ENCODE results near the gene MTMR2. TPM values are rescaled to one million over a fixed set of nuclear protein-coding genes. Genes with fewer than 3 reads are reported as not detected.
A peak's percentile ranks its signal among the peaks of the same experiment; 100 is the strongest.

The MTMR2 gene
- total and polyA plus RNA-seq, 4 donors, result 11.6 to 53.7 (median 24.4) TPM

DNA sequence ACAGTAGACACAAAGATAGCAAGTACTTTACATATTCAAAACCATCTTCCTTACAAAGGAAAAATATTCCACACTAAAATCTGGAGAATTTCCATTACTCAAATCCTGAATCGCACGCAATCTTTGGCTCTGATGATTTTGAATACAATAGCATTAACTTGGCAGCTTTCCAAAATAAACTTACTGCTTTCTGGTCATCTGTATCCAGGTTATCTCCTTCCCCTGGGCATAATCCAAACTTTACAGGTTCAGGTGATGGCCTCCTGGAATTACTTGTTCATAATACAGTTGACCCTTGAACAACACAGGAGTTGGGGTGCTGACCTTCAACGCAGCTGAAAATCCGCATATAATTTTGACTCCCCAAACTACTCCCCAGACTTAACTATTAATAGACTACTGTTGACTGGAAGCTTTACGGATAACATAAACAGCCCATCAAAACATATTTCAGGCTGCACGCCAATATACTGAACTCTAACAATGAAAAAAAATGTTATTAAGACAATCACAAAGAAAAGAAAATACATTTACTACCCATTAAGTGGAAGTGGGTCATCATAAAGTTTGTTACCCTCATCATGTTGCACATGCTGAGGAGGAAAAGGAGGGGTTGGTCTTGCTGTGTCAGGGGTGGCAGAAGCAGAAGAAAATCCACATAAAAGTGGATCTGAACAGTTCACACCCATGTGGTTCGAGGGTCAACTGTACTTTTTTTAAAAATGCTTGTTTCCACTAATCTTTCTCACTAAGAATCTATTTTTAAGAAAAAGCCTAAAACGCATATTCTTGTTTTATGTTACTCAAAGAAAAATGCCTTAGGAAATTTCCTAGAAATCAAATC lies 6.5 kb downstream of the MTMR2 start:
- WGBS, 2 donors, result 59 to 70% methylated on average over 8 of the region's 8 CpGs
- H3K4me1 ChIP-seq (ENCODE audit: control insufficient read depth in 5 of 5, insufficient read depth in 5 of 5, low read length in 5 of 5), result peaks cover 0 to 40% (median 7%) of the 10 kb centered on the region in 5 donors
- H3K9me3 ChIP-seq (ENCODE audit: control insufficient read depth in 4 of 4, insufficient read depth in 3 of 4, low read length in 3 of 4), result no peaks in the 10 kb centered on the region
- H3K27me3 ChIP-seq (ENCODE audit: control insufficient read depth in 3 of 3, insufficient read depth in 3 of 3, low read length in 2 of 3), result no peaks in the 10 kb centered on the region
- TF ChIP-seq, protein P1, sequence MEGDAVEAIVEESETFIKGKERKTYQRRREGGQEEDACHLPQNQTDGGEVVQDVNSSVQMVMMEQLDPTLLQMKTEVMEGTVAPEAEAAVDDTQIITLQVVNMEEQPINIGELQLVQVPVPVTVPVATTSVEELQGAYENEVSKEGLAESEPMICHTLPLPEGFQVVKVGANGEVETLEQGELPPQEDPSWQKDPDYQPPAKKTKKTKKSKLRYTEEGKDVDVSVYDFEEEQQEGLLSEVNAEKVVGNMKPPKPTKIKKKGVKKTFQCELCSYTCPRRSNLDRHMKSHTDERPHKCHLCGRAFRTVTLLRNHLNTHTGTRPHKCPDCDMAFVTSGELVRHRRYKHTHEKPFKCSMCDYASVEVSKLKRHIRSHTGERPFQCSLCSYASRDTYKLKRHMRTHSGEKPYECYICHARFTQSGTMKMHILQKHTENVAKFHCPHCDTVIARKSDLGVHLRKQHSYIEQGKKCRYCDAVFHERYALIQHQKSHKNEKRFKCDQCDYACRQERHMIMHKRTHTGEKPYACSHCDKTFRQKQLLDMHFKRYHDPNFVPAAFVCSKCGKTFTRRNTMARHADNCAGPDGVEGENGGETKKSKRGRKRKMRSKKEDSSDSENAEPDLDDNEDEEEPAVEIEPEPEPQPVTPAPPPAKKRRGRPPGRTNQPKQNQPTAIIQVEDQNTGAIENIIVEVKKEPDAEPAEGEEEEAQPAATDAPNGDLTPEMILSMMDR (IDR thresholded peaks at IDR 0.05; ENCODE audit: control extremely low read depth, extremely low read depth), result no peak
- ATAC-seq (ENCODE audit: insufficient read depth, low FRiP score), result no peak
- no peaks in the 10 kb centered on the region for H3K36me3 ChIP-seq (ENCODE audit: control insufficient read depth in 4 of 4, insufficient read depth in 4 of 4, low read length in 4 of 4)
- H3K4me3 ChIP-seq, result no peak overlapping the region
- peak; percentile 14 to 75 (median 71) for DNase-seq
- H3K27ac ChIP-seq (ENCODE audit: low read depth in 1 of 2, low read length in 1 of 2), result peak overlapping the region in 1 of 2 donors; percentile 53
- H3K9ac ChIP-seq (ENCODE audit: insufficient read depth in 1 of 2, low read length in 2 of 2), result no peak overlapping the region

DNA sequence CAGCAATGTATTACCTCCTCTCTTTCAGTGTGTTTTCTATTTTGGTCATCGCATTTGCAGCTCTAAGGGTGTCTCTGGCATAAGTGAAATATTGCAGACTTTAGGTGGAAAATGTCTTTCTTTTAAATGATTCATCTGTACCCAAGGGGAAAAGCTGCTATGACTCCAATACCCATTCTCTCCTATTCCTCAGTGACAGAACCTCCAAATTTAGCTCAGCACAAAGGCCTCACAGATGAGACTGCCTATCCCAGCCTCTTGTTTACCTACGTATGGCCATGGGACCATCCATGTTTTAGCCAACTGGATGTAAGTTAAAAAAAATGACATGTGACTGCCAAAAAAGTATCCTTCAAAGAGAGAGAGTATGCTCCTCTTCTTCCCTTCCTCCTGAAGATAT lies 7.9 kb downstream of the MTMR2 start:
- ATAC-seq (ENCODE audit: insufficient read depth, low FRiP score) (no peak), DNase-seq (no peak)
- Histone ChIP-seq H3K27me3 (ENCODE audit: control insufficient read depth in 3 of 3, insufficient read depth in 3 of 3, low read length in 2 of 3) (no peaks in the 10 kb centered on the region), H3K4me1 (ENCODE audit: control insufficient read depth in 5 of 5, insufficient read depth in 5 of 5, low read length in 5 of 5) (peaks cover 0 to 28% (median 7%) of the 10 kb centered on the region in 5 donors), H3K4me3 (no peak overlapping the region), H3K9me3 (ENCODE audit: control insufficient read depth in 4 of 4, insufficient read depth in 3 of 4, low read length in 3 of 4) (no peaks in the 10 kb centered on the region), H3K36me3 (ENCODE audit: control insufficient read depth in 4 of 4, insufficient read depth in 4 of 4, low read length in 4 of 4) (no peaks in the 10 kb centered on the region), H3K9ac (ENCODE audit: insufficient read depth in 1 of 2, low read length in 2 of 2) (no peak overlapping the region), H3K27ac (ENCODE audit: low read depth in 1 of 2, low read length in 1 of 2) (no peak overlapping the region)
- TF ChIP-seq, protein P1 (IDR thresholded peaks at IDR 0.05; ENCODE audit: control extremely low read depth, extremely low read depth), result no peak
- 93 to 98% methylated on average over 2 of the region's 2 CpGs for WGBS, 2 donors

DNA sequence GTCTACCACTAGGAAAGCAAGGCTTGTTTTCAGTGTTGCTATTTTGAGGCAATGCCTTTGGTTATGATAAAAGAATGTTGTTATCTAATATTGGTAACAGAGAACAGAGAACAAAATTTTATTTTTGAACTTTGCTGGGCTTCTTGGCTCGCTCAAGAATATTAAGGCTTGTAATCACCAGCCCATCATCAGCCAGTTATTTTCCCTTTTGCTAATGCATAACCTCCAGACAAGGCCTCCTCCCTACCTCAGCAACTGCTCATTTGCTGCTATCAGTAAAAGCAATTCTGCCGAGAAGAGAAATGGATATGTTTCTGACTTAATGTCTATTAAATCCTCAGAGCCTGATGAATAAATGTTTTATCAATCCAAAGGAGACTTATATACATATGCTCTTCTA lies 8.9 kb downstream of the MTMR2 start:
- no peak overlapping the region for H3K9ac ChIP-seq (ENCODE audit: insufficient read depth in 1 of 2, low read length in 2 of 2)
- DNase-seq (peak in 1 of 3 donors; percentile 25), ATAC-seq (ENCODE audit: insufficient read depth, low FRiP score) (no peak)
- TF ChIP-seq, protein P1 (IDR thresholded peaks at IDR 0.05; ENCODE audit: control extremely low read depth, extremely low read depth), result no peak
- no peaks in the 10 kb centered on the region for H3K9me3 ChIP-seq (ENCODE audit: control insufficient read depth in 4 of 4, insufficient read depth in 3 of 4, low read length in 3 of 4)
- H3K27me3 ChIP-seq (ENCODE audit: control insufficient read depth in 3 of 3, insufficient read depth in 3 of 3, low read length in 2 of 3), result no peaks in the 10 kb centered on the region
- H3K4me3 ChIP-seq, result no peak overlapping the region
- WGBS, 2 donors, result 79 to 83% methylated on average over 2 of the region's 2 CpGs
- H3K27ac ChIP-seq (ENCODE audit: low read depth in 1 of 2, low read length in 1 of 2), result no peak overlapping the region
- H3K36me3 ChIP-seq (ENCODE audit: control insufficient read depth in 4 of 4, insufficient read depth in 4 of 4, low read length in 4 of 4), result no peaks in the 10 kb centered on the region
- peaks cover 0 to 26% (median 7%) of the 10 kb centered on the region in 5 donors for H3K4me1 ChIP-seq (ENCODE audit: control insufficient read depth in 5 of 5, insufficient read depth in 5 of 5, low read length in 5 of 5)
